H1 (cell line): Measurements from ENCODE around the gene KCNH5. TPM values are rescaled to one million over a fixed set of nuclear protein-coding genes. Genes with fewer than 3 reads are reported as not detected.

Experiments used
- CTCF ChIA-PET: fragments of 300-600 bp; sonication (Branson Sonifier 250); formaldehyde crosslinking; loops from one replicate; lab custom pipeline; 2021; ENCODE audit not compliant: partially characterized antibody; lab: Charles Lee
- POLR2A ChIA-PET: fragments of 300-600 bp; sonication (Branson Sonifier 250); formaldehyde crosslinking; loops from one replicate; lab custom pipeline; 2021; ENCODE audit warnings: inconsistent platforms; ENCODE audit not compliant: partially characterized antibody; lab: Charles Lee
- DNase-seq, 2 experiments: peaks; one replicate each; pipeline versions ENCODE4 v3.0.0 to v3.0.0-alpha.2; 2010 to 2022; ENCODE audit warnings: low spot score in 2 of 2, low read depth in 1 of 2, mixed read lengths in 1 of 2
- FAIRE-seq: peaks from 2 replicates; lab custom pipeline; 2011; peaks lifted over from hg19 to GRCh38; lab: Jason Lieb, UNC
- H2AFZ ChIP-seq: 2 replicates; pipeline ENCODE4 v1.8.1; 2012; ENCODE audit warnings: low read length, inconsistent platforms
- H2AK5ac ChIP-seq: 2 replicates; pipeline ENCODE4 v1.6.1; 2013; ENCODE audit warnings: low read depth, low read length
- H2BK120ac ChIP-seq: replicated peaks from 2 replicates; pipeline ENCODE3; 2013; ENCODE audit warnings: low read depth, low read length, inconsistent platforms
- H2BK12ac ChIP-seq: 2 replicates; pipeline ENCODE4 v1.6.1; 2013; ENCODE audit warnings: low read depth, low read length
- H2BK15ac ChIP-seq: 2 replicates; pipeline ENCODE4 v1.6.1; 2013; ENCODE audit warnings: low read length
- H2BK20ac ChIP-seq: 2 replicates; pipeline ENCODE4 v1.6.1; 2013; ENCODE audit warnings: low read length
- H2BK5ac ChIP-seq: 2 replicates; pipeline ENCODE4 v1.6.1; 2013; ENCODE audit warnings: low read depth, low read length
- H3K14ac ChIP-seq: 2 replicates; pipeline ENCODE4 v1.6.1; 2013; ENCODE audit warnings: inconsistent platforms; ENCODE audit not compliant: insufficient read length
- H3K18ac ChIP-seq: 2 replicates; pipeline ENCODE4 v1.6.1; 2013; ENCODE audit warnings: low read length; ENCODE audit errors: extremely low read depth
- H3K23ac ChIP-seq: 2 replicates; pipeline ENCODE4 v1.6.1; 2013; ENCODE audit warnings: inconsistent platforms; ENCODE audit not compliant: insufficient read length
- H3K23me2 ChIP-seq: 2 replicates; pipeline ENCODE4 v1.6.1; 2013; ENCODE audit warnings: low read depth, low read length
- H3K27ac ChIP-seq: 2 replicates; pipeline ENCODE4 v1.6.1; 2011; ENCODE audit warnings: low read depth, low read length, inconsistent platforms
- H3K27me3 ChIP-seq, 4 experiments: replicated peaks in 1 of 4; 1 replicate in 1 of 4; 2 replicates in 3 of 4; pipeline versions ENCODE4 v1.6.1 to v1.8.1; 2011 to 2013; ENCODE audit warnings: low read length in 3 of 4, mild to moderate bottlenecking in 3 of 4, inconsistent platforms in 2 of 4, mixed read lengths in 2 of 4, moderate library complexity in 1 of 4; ENCODE audit not compliant: control insufficient read depth in 3 of 4, insufficient read depth in 3 of 4; ENCODE audit errors: extremely low read depth in 1 of 4
- H3K36me3 ChIP-seq, 4 experiments: 2 replicates each; pipeline versions ENCODE4 v1.6.1 to v1.8.1; 2011 to 2013; ENCODE audit warnings: mild to moderate bottlenecking in 4 of 4, low read length in 3 of 4, moderate library complexity in 2 of 4, control low read depth in 1 of 4, inconsistent platforms in 1 of 4; ENCODE audit not compliant: insufficient read depth in 4 of 4, control insufficient read depth in 2 of 4
- H3K4ac ChIP-seq: replicated peaks from 2 replicates; pipeline ENCODE3; 2013; ENCODE audit warnings: low read length, low read depth, mixed read lengths, inconsistent platforms; ENCODE audit not compliant: insufficient read length
- H3K4me1 ChIP-seq, 4 experiments: replicated peaks in 1 of 4; 1 replicate in 1 of 4; 2 replicates in 3 of 4; pipeline versions ENCODE4 v1.6.1 to v1.8.1; 2011 to 2013; ENCODE audit warnings: low read length in 3 of 4, inconsistent platforms in 2 of 4, mixed read lengths in 1 of 4; ENCODE audit not compliant: insufficient read depth in 4 of 4, control insufficient read depth in 3 of 4
- H3K4me2 ChIP-seq, 2 experiments: 2 replicates each; pipeline versions ENCODE4 v1.6.1 to v1.8.1; 2011 to 2013; ENCODE audit warnings: low read depth in 2 of 2, low read length in 2 of 2, control low read depth in 1 of 2, inconsistent platforms in 1 of 2, mild to moderate bottlenecking in 1 of 2; ENCODE audit not compliant: insufficient read depth in 1 of 2
- H3K4me3 ChIP-seq, 4 experiments: fragments of 200-600, 300-600 bp in 1 of 4; sonication (generic), shearing (Covaris generic), sonication (Bioruptor Twin) in 1 of 4; 2 replicates each; pipeline versions ENCODE4 v1.5.1 to v1.8.1; 2011 to 2016; ENCODE audit warnings: low read length in 4 of 4, low read depth in 3 of 4, control low read depth in 2 of 4, inconsistent platforms in 2 of 4, mild to moderate bottlenecking in 2 of 4, mixed read lengths in 1 of 4, moderate library complexity in 1 of 4; ENCODE audit not compliant: insufficient read depth in 2 of 4; ENCODE audit errors: extremely low read depth in 1 of 4
- H3K56ac ChIP-seq: replicated peaks from 2 replicates; pipeline ENCODE3; 2013; ENCODE audit warnings: low read depth, mild to moderate bottlenecking, mixed read lengths, low read length, inconsistent platforms; ENCODE audit not compliant: insufficient read length
- H3K79me1 ChIP-seq: 2 replicates; pipeline ENCODE4 v1.6.1; 2013; ENCODE audit warnings: low read depth, low read length, control low read depth
- H3K79me2 ChIP-seq, 2 experiments: 2 replicates each; pipeline versions ENCODE4 v1.6.1 to v1.8.1; 2012 to 2013; ENCODE audit warnings: low read length in 2 of 2, mild to moderate bottlenecking in 2 of 2, inconsistent platforms in 1 of 2; ENCODE audit not compliant: insufficient read depth in 2 of 2, control insufficient read depth in 1 of 2
- H3K9ac ChIP-seq, 4 experiments: replicated peaks in 1 of 4; 1 replicate in 1 of 4; 2 replicates in 3 of 4; pipeline versions ENCODE4 v1.6.1 to v1.8.1; 2011 to 2013; ENCODE audit warnings: low read depth in 3 of 4, low read length in 3 of 4, control low read depth in 2 of 4, mild to moderate bottlenecking in 2 of 4, moderate library complexity in 2 of 4, inconsistent platforms in 1 of 4; ENCODE audit errors: extremely low read depth in 1 of 4
- H3K9me3 ChIP-seq, 2 experiments: 2 replicates each; pipeline versions ENCODE4 v1.6.1 to v1.8.1; 2012 to 2013; ENCODE audit warnings: mild to moderate bottlenecking in 2 of 2, moderate library complexity in 2 of 2, control low read depth in 1 of 2, inconsistent platforms in 1 of 2, low read depth in 1 of 2, low read length in 1 of 2, mixed read lengths in 1 of 2; ENCODE audit not compliant: insufficient read depth in 2 of 2
- H4K20me1 ChIP-seq, 2 experiments: replicated peaks in 1 of 2; 2 replicates each; pipeline versions ENCODE3 to v1.8.1; 2011 to 2013; ENCODE audit warnings: inconsistent platforms in 2 of 2, low read length in 2 of 2, mild to moderate bottlenecking in 1 of 2; ENCODE audit not compliant: insufficient read depth in 2 of 2, control insufficient read depth in 1 of 2
- H4K5ac ChIP-seq: 2 replicates; pipeline ENCODE4 v1.6.1; 2013; ENCODE audit warnings: low read length, low read depth, mixed read lengths, inconsistent platforms; ENCODE audit not compliant: insufficient read length
- H4K8ac ChIP-seq: 2 replicates; pipeline ENCODE4 v1.8.0; 2013; ENCODE audit warnings: mild to moderate bottlenecking, moderate library complexity, low read length, inconsistent platforms; ENCODE audit not compliant: insufficient read depth; ENCODE audit errors: extremely low read depth
- H4K91ac ChIP-seq: replicated peaks from 2 replicates; pipeline ENCODE3; 2013; ENCODE audit warnings: low read length, mixed read lengths, inconsistent platforms; ENCODE audit not compliant: insufficient read length
- BACH1 ChIP-seq: IDR thresholded peaks from 2 replicates; pipeline ENCODE4 v1.6.1; 2012; ENCODE audit warnings: low read length, improper control_type of control experiment
- BCL11A ChIP-seq, 2 experiments: IDR thresholded peaks; one replicate each; pipeline ENCODE4 v1.6.1; 2011; ENCODE audit warnings: low read depth in 2 of 2, low read length in 2 of 2, mild to moderate bottlenecking in 2 of 2
- CEBPB ChIP-seq: IDR thresholded peaks from 2 replicates; pipeline ENCODE4 v1.6.1; 2012; ENCODE audit warnings: low read depth, low read length
- CHD1 ChIP-seq: IDR thresholded peaks from 2 replicates; pipeline ENCODE4 v1.6.1; 2012; ENCODE audit warnings: low read depth, low read length, improper control_type of control experiment
- CTBP2 ChIP-seq: IDR thresholded peaks from 2 replicates; pipeline ENCODE4 v1.7.0; 2011; ENCODE audit warnings: borderline replicate concordance, mild to moderate bottlenecking, moderate library complexity, mixed read lengths, low read length; ENCODE audit not compliant: insufficient read depth, insufficient read length
- EGR1 ChIP-seq: IDR thresholded peaks from 2 replicates; pipeline ENCODE4 v1.6.1; 2011; ENCODE audit warnings: low read depth, low read length, borderline replicate concordance
- FOSL1 ChIP-seq: IDR thresholded peaks from 2 replicates; pipeline ENCODE4 v1.6.1; 2011; ENCODE audit warnings: mild to moderate bottlenecking, low read depth, low read length, moderate library complexity; ENCODE audit not compliant: insufficient read depth
- POLR2AphosphoS5 ChIP-seq: IDR thresholded peaks from 2 replicates; pipeline ENCODE4 v1.6.1; 2011; ENCODE audit warnings: low read depth, low read length
- RAD21 ChIP-seq, 2 experiments: IDR thresholded peaks in 1 of 2; conservative IDR thresholded peaks in 1 of 2; 2 replicates each; pipeline ENCODE4 v1.6.1; 2011; ENCODE audit warnings: low read depth in 2 of 2, low read length in 2 of 2, improper control_type of control experiment in 1 of 2, inconsistent platforms in 1 of 2, mild to moderate bottlenecking in 1 of 2, moderate library complexity in 1 of 2
- SP4 ChIP-seq: IDR thresholded peaks from 2 replicates; pipeline ENCODE4 v1.6.1; 2012; ENCODE audit warnings: low read length, inconsistent platforms
- SRF ChIP-seq: IDR thresholded peaks from 2 replicates; pipeline ENCODE4 v1.6.1; 2011; ENCODE audit warnings: mild to moderate bottlenecking, low read depth, low read length, moderate library complexity
- TAF7 ChIP-seq: optimal IDR thresholded peaks from 2 replicates; pipeline ENCODE3; 2011; ENCODE audit warnings: low read depth, mild to moderate bottlenecking, inconsistent platforms, low read length, moderate library complexity, borderline replicate concordance
- polyA plus RNA-seq, 7 experiments: library from polyadenylated mRNA; depleted of rRNA in 3 of 7; stranded (reverse) in 5 of 7; unstranded in 2 of 7; fragments of >200 nt in 5 of 7; fragments of 200-250 nt in 2 of 7; gene quantifications; 1 replicate in 5 of 7; 2 replicates in 1 of 7; 4 replicates in 1 of 7; pipeline versions ENCODE4 v1.2.1 to v1.2.3, GENCODE V29; 2011 to 2013; ENCODE audit warnings: missing spikeins in 2 of 7, mixed read lengths in 2 of 7
- total RNA-seq: library from RNA; stranded (reverse); fragmentation: NEBNext Ultra II Directional; extraction: Animal tissue kit (Norgen Biotek cat#: 25700); gene quantifications from 2 replicates; pipeline ENCODE4 v1.2.1, GENCODE V29; 2021

The KCNH5 gene
- total and polyA plus RNA-seq, 2 of the 8 experiments (the other 6 are each of a cell fraction or from before 2014, with no cell fraction given), result 0.24 to 0.50 TPM

GRCh38 chr14:63006531-63006930 is 38.7 kb downstream of the KCNH5 start (continued):
- TF ChIP-seq EGR1, result no peak

DNA sequence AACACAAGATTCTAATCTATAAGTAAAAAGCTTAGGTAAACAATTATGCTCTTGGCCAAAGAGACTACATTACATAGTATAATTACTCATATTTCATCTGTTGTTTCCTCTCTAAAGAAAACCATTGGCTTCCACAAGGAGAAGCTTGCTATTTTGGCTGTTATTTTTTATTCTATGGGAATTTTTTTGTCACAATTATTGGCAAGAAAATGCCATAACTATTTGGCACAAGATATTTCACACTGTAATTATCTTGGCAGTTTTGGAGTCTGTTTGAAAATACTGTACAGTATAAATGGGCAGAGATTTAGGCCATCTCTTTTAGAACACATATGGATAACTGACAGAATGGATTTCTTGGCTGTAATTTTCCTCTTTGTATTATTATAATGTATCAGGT is 51.2 kb downstream of the KCNH5 start:
- Histone ChIP-seq H3K14ac (no peak overlapping the region), H3K4me3 (no peak overlapping the region), H2AFZ (no peak overlapping the region), H4K5ac (no peak overlapping the region), H2BK120ac (no peak overlapping the region), H3K79me1 (no peaks in the 10 kb centered on the region), H4K91ac (no peak overlapping the region), H3K56ac (no peak overlapping the region), H3K36me3 (no peaks in the 10 kb centered on the region), H3K23me2 (no peaks in the 10 kb centered on the region), H2BK12ac (no peak overlapping the region), H3K9ac (no peak overlapping the region), H4K8ac (no peak overlapping the region), H2BK15ac (no peak overlapping the region), H3K27ac (no peak overlapping the region), H3K79me2 (no peaks in the 10 kb centered on the region), H3K27me3 (no peaks in the 10 kb centered on the region), H3K4ac (no peak overlapping the region), H2BK20ac (no peak overlapping the region), H3K4me1 (no peaks in the 10 kb centered on the region), H3K18ac (no peak overlapping the region), H2AK5ac (no peak overlapping the region), H3K9me3 (no peaks in the 10 kb centered on the region), H3K23ac (no peak overlapping the region), H3K4me2 (no peak overlapping the region), H2BK5ac (no peak overlapping the region), H4K20me1 (no peaks in the 10 kb centered on the region)
- ChIA-PET POLR2A (no interaction called here), CTCF (no interaction called here)
- FAIRE-seq, result no peak
- no peak for TF ChIP-seq TAF7
- no peak for TF ChIP-seq FOSL1
- no peak for TF ChIP-seq CEBPB
- no peak for TF ChIP-seq CHD1
- no peak for TF ChIP-seq CTBP2
- TF ChIP-seq BCL11A (IDR thresholded peaks at IDR 0.05; ENCODE audit: low read depth in 2 of 2, low read length in 2 of 2), result no peak
- no peak for TF ChIP-seq RAD21 (IDR thresholded peaks at IDR 0.05 in 1 of 2, conservative IDR thresholded peaks at IDR 0.05 in 1 of 2; ENCODE audit: low read depth in 2 of 2, low read length in 2 of 2)
- no peak for TF ChIP-seq BACH1
- no peak for TF ChIP-seq SP4
- TF ChIP-seq SRF, result no peak
- no peak for TF ChIP-seq POLR2AphosphoS5
- DNase-seq, result no peak
